H1 (cell line): ENCODE results near the gene KLF16. TPM values are rescaled to one million over a fixed set of nuclear protein-coding genes. Genes with fewer than 3 reads are reported as not detected.

Experiments
- CTCF ChIA-PET: fragments of 300-600 bp; sonication (Branson Sonifier 250); formaldehyde crosslinking; loops from one replicate; lab custom pipeline; 2021; ENCODE audit not compliant: partially characterized antibody; lab: Charles Lee
- POLR2A ChIA-PET: fragments of 300-600 bp; sonication (Branson Sonifier 250); formaldehyde crosslinking; loops from one replicate; lab custom pipeline; 2021; ENCODE audit warnings: inconsistent platforms; ENCODE audit not compliant: partially characterized antibody; lab: Charles Lee
- DNase-seq, 2 experiments: peaks; one replicate each; pipeline versions ENCODE4 v3.0.0 to v3.0.0-alpha.2; 2010 to 2022; ENCODE audit warnings: low spot score in 2 of 2, low read depth in 1 of 2, mixed read lengths in 1 of 2
- FAIRE-seq: peaks from 2 replicates; lab custom pipeline; 2011; peaks lifted over from hg19 to GRCh38; lab: Jason Lieb, UNC
- H2AFZ ChIP-seq: 2 replicates; pipeline ENCODE4 v1.8.1; 2012; ENCODE audit warnings: low read length, inconsistent platforms
- H2AK5ac ChIP-seq: 2 replicates; pipeline ENCODE4 v1.6.1; 2013; ENCODE audit warnings: low read depth, low read length
- H2BK120ac ChIP-seq: replicated peaks from 2 replicates; pipeline ENCODE3; 2013; ENCODE audit warnings: low read depth, low read length, inconsistent platforms
- H2BK12ac ChIP-seq: 2 replicates; pipeline ENCODE4 v1.6.1; 2013; ENCODE audit warnings: low read depth, low read length
- H2BK15ac ChIP-seq: 2 replicates; pipeline ENCODE4 v1.6.1; 2013; ENCODE audit warnings: low read length
- H2BK20ac ChIP-seq: 2 replicates; pipeline ENCODE4 v1.6.1; 2013; ENCODE audit warnings: low read length
- H2BK5ac ChIP-seq: 2 replicates; pipeline ENCODE4 v1.6.1; 2013; ENCODE audit warnings: low read depth, low read length
- H3K14ac ChIP-seq: 2 replicates; pipeline ENCODE4 v1.6.1; 2013; ENCODE audit warnings: inconsistent platforms; ENCODE audit not compliant: insufficient read length
- H3K18ac ChIP-seq: 2 replicates; pipeline ENCODE4 v1.6.1; 2013; ENCODE audit warnings: low read length; ENCODE audit errors: extremely low read depth
- H3K23ac ChIP-seq: 2 replicates; pipeline ENCODE4 v1.6.1; 2013; ENCODE audit warnings: inconsistent platforms; ENCODE audit not compliant: insufficient read length
- H3K23me2 ChIP-seq: 2 replicates; pipeline ENCODE4 v1.6.1; 2013; ENCODE audit warnings: low read depth, low read length
- H3K27ac ChIP-seq: 2 replicates; pipeline ENCODE4 v1.6.1; 2011; ENCODE audit warnings: low read depth, low read length, inconsistent platforms
- H3K27me3 ChIP-seq, 4 experiments: replicated peaks in 1 of 4; 1 replicate in 1 of 4; 2 replicates in 3 of 4; pipeline versions ENCODE4 v1.6.1 to v1.8.1; 2011 to 2013; ENCODE audit warnings: low read length in 3 of 4, mild to moderate bottlenecking in 3 of 4, inconsistent platforms in 2 of 4, mixed read lengths in 2 of 4, moderate library complexity in 1 of 4; ENCODE audit not compliant: control insufficient read depth in 3 of 4, insufficient read depth in 3 of 4; ENCODE audit errors: extremely low read depth in 1 of 4
- H3K36me3 ChIP-seq, 4 experiments: 2 replicates each; pipeline versions ENCODE4 v1.6.1 to v1.8.1; 2011 to 2013; ENCODE audit warnings: mild to moderate bottlenecking in 4 of 4, low read length in 3 of 4, moderate library complexity in 2 of 4, control low read depth in 1 of 4, inconsistent platforms in 1 of 4; ENCODE audit not compliant: insufficient read depth in 4 of 4, control insufficient read depth in 2 of 4
- H3K4ac ChIP-seq: replicated peaks from 2 replicates; pipeline ENCODE3; 2013; ENCODE audit warnings: low read length, low read depth, mixed read lengths, inconsistent platforms; ENCODE audit not compliant: insufficient read length
- H3K4me1 ChIP-seq, 4 experiments: replicated peaks in 1 of 4; 1 replicate in 1 of 4; 2 replicates in 3 of 4; pipeline versions ENCODE4 v1.6.1 to v1.8.1; 2011 to 2013; ENCODE audit warnings: low read length in 3 of 4, inconsistent platforms in 2 of 4, mixed read lengths in 1 of 4; ENCODE audit not compliant: insufficient read depth in 4 of 4, control insufficient read depth in 3 of 4
- H3K4me2 ChIP-seq, 2 experiments: 2 replicates each; pipeline versions ENCODE4 v1.6.1 to v1.8.1; 2011 to 2013; ENCODE audit warnings: low read depth in 2 of 2, low read length in 2 of 2, control low read depth in 1 of 2, inconsistent platforms in 1 of 2, mild to moderate bottlenecking in 1 of 2; ENCODE audit not compliant: insufficient read depth in 1 of 2
- H3K4me3 ChIP-seq, 4 experiments: fragments of 200-600, 300-600 bp in 1 of 4; sonication (generic), shearing (Covaris generic), sonication (Bioruptor Twin) in 1 of 4; 2 replicates each; pipeline versions ENCODE4 v1.5.1 to v1.8.1; 2011 to 2016; ENCODE audit warnings: low read length in 4 of 4, low read depth in 3 of 4, control low read depth in 2 of 4, inconsistent platforms in 2 of 4, mild to moderate bottlenecking in 2 of 4, mixed read lengths in 1 of 4, moderate library complexity in 1 of 4; ENCODE audit not compliant: insufficient read depth in 2 of 4; ENCODE audit errors: extremely low read depth in 1 of 4
- H3K56ac ChIP-seq: replicated peaks from 2 replicates; pipeline ENCODE3; 2013; ENCODE audit warnings: low read depth, mild to moderate bottlenecking, mixed read lengths, low read length, inconsistent platforms; ENCODE audit not compliant: insufficient read length
- H3K79me1 ChIP-seq: 2 replicates; pipeline ENCODE4 v1.6.1; 2013; ENCODE audit warnings: low read depth, low read length, control low read depth
- H3K79me2 ChIP-seq, 2 experiments: 2 replicates each; pipeline versions ENCODE4 v1.6.1 to v1.8.1; 2012 to 2013; ENCODE audit warnings: low read length in 2 of 2, mild to moderate bottlenecking in 2 of 2, inconsistent platforms in 1 of 2; ENCODE audit not compliant: insufficient read depth in 2 of 2, control insufficient read depth in 1 of 2
- H3K9ac ChIP-seq, 4 experiments: replicated peaks in 1 of 4; 1 replicate in 1 of 4; 2 replicates in 3 of 4; pipeline versions ENCODE4 v1.6.1 to v1.8.1; 2011 to 2013; ENCODE audit warnings: low read depth in 3 of 4, low read length in 3 of 4, control low read depth in 2 of 4, mild to moderate bottlenecking in 2 of 4, moderate library complexity in 2 of 4, inconsistent platforms in 1 of 4; ENCODE audit errors: extremely low read depth in 1 of 4
- H3K9me3 ChIP-seq, 2 experiments: 2 replicates each; pipeline versions ENCODE4 v1.6.1 to v1.8.1; 2012 to 2013; ENCODE audit warnings: mild to moderate bottlenecking in 2 of 2, moderate library complexity in 2 of 2, control low read depth in 1 of 2, inconsistent platforms in 1 of 2, low read depth in 1 of 2, low read length in 1 of 2, mixed read lengths in 1 of 2; ENCODE audit not compliant: insufficient read depth in 2 of 2
- H4K20me1 ChIP-seq, 2 experiments: replicated peaks in 1 of 2; 2 replicates each; pipeline versions ENCODE3 to v1.8.1; 2011 to 2013; ENCODE audit warnings: inconsistent platforms in 2 of 2, low read length in 2 of 2, mild to moderate bottlenecking in 1 of 2; ENCODE audit not compliant: insufficient read depth in 2 of 2, control insufficient read depth in 1 of 2
- H4K5ac ChIP-seq: 2 replicates; pipeline ENCODE4 v1.6.1; 2013; ENCODE audit warnings: low read length, low read depth, mixed read lengths, inconsistent platforms; ENCODE audit not compliant: insufficient read length
- H4K8ac ChIP-seq: 2 replicates; pipeline ENCODE4 v1.8.0; 2013; ENCODE audit warnings: mild to moderate bottlenecking, moderate library complexity, low read length, inconsistent platforms; ENCODE audit not compliant: insufficient read depth; ENCODE audit errors: extremely low read depth
- H4K91ac ChIP-seq: replicated peaks from 2 replicates; pipeline ENCODE3; 2013; ENCODE audit warnings: low read length, mixed read lengths, inconsistent platforms; ENCODE audit not compliant: insufficient read length
- CBX5 ChIP-seq: fragments of 300-800, 300-1000 bp; sonication (generic); IDR thresholded peaks from 2 replicates; pipeline ENCODE4 v1.7.1; 2016; ENCODE audit warnings: antibody characterized with exemption, low read length, low read depth
- CHD1 ChIP-seq: IDR thresholded peaks from 2 replicates; pipeline ENCODE4 v1.6.1; 2012; ENCODE audit warnings: low read depth, low read length, improper control_type of control experiment
- CREB1 ChIP-seq: IDR thresholded peaks from 2 replicates; pipeline ENCODE4 v1.6.1; 2012; ENCODE audit warnings: inconsistent platforms
- GABPA ChIP-seq: IDR thresholded peaks from 2 replicates; pipeline ENCODE4 v1.6.1; 2011; ENCODE audit warnings: mild to moderate bottlenecking, low read length, moderate library complexity, borderline replicate concordance; ENCODE audit not compliant: insufficient read depth
- KDM1A ChIP-seq: fragments of 200-600, 300-600 bp; sonication (generic); IDR thresholded peaks from 2 replicates; pipeline ENCODE4 v1.7.1; 2016; ENCODE audit warnings: mild to moderate bottlenecking, low read length, borderline replicate concordance
- RAD21 ChIP-seq, 2 experiments: IDR thresholded peaks in 1 of 2; conservative IDR thresholded peaks in 1 of 2; 2 replicates each; pipeline ENCODE4 v1.6.1; 2011; ENCODE audit warnings: low read depth in 2 of 2, low read length in 2 of 2, improper control_type of control experiment in 1 of 2, inconsistent platforms in 1 of 2, mild to moderate bottlenecking in 1 of 2, moderate library complexity in 1 of 2
- RFX5 ChIP-seq: IDR thresholded peaks from 2 replicates; pipeline ENCODE4 v1.6.1; 2011; ENCODE audit warnings: low read depth, low read length, improper control_type of control experiment, borderline replicate concordance
- TAF1 ChIP-seq: IDR thresholded peaks from 2 replicates; pipeline ENCODE4 v1.6.1; 2011; ENCODE audit warnings: mild to moderate bottlenecking, low read depth, low read length
- TEAD4 ChIP-seq: IDR thresholded peaks from 2 replicates; pipeline ENCODE4 v1.6.1; 2012; ENCODE audit warnings: low read depth, low read length, inconsistent platforms, mixed read lengths
- WGBS, 2 experiments: shearing (Covaris generic) in 1 of 2; methylation state at CpG; one replicate each; pipeline versions ENCODE4 v1.1.6 to v1.1.7; 2013 to 2015; ENCODE audit warnings: low lambda C conversion rate in 2 of 2, mixed read lengths in 2 of 2, inconsistent platforms in 1 of 2, low coverage in 1 of 2, missing lambda C conversion rate in 1 of 2; ENCODE audit not compliant: insufficient replicate concordance in 2 of 2, insufficient coverage in 1 of 2, insufficient read length in 1 of 2; ENCODE audit errors: extremely low coverage in 1 of 2, missing lambda C conversion rate in 1 of 2; 5-methylcytosine and 5-hydroxymethylcytosine counted together
- polyA plus RNA-seq, 7 experiments: library from polyadenylated mRNA; depleted of rRNA in 3 of 7; stranded (reverse) in 5 of 7; unstranded in 2 of 7; fragments of >200 nt in 5 of 7; fragments of 200-250 nt in 2 of 7; gene quantifications; 1 replicate in 5 of 7; 2 replicates in 1 of 7; 4 replicates in 1 of 7; pipeline versions ENCODE4 v1.2.1 to v1.2.3, GENCODE V29; 2011 to 2013; ENCODE audit warnings: missing spikeins in 2 of 7, mixed read lengths in 2 of 7
- total RNA-seq: library from RNA; stranded (reverse); fragmentation: NEBNext Ultra II Directional; extraction: Animal tissue kit (Norgen Biotek cat#: 25700); gene quantifications from 2 replicates; pipeline ENCODE4 v1.2.1, GENCODE V29; 2021
- TF ChIP-seq, protein P1 (sequence below): IDR thresholded peaks from 2 replicates; pipeline ENCODE4 v1.6.1; 2012; ENCODE audit warnings: inconsistent platforms

KLF16 gene
- total and polyA plus RNA-seq, 2 of the 8 experiments (the other 6 are each of a cell fraction or from before 2014, with no cell fraction given): 14.3 to 45.9 TPM

DNA sequence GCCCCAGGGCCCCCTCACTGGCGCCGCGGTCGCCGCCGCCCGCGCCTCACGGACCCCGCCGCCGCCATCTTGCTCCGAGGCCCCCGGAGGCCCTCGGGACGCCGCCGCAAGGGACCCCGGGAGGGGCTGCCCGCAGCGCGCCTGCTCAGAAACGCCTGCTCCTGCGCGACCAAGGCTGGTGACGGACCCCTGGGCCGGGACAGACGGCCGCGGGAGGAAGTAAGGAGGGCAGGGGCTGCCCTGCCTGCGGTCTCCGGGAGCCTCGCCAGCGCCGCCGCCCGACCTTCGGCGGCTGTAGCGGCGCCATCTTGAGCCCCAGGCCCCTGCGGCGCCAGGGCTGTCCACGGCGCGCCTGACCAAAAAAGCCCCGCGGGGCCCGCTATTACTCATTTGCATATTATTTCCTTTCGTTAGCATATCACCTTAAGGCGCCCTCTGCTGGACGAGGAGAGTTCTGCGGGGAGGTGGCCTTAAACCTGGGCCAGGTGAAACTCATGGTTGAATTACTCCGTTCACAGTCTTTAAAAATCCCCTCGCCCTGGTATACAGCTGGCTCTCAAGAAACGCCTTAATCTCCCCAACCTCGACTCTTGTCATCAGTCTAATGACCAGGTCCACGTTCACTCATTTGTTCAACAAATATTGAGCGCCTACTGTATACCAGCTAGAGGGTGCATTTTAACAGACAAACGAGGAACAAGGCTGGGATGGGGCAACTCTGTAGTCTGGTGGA lies 14.8 kb downstream of the KLF16 start, which contains the start of gene REXO1:
TSS of gene REXO1 (minus strand) at position 85 of the 733 bp plus-strand sequence. CDS start 125 bp downstream, outside the sequence.
- peaks cover 23 to 47% of the 10 kb centered on the region in 2 experiments for H3K79me2 ChIP-seq
- H4K20me1 ChIP-seq: peaks cover 23 to 26% of the 10 kb centered on the region in 2 experiments
- 0 out of 2 replicates have a peak within 1 kb of the TSS, but pooled peaks have one; percentile 0 for H2BK12ac ChIP-seq
- H2BK120ac ChIP-seq: no peak within 1 kb of the TSS
- peak within 1 kb of the TSS; percentile 97 for H3K56ac ChIP-seq
- no peak within 1 kb of the TSS for H2AK5ac ChIP-seq
- H3K23me2 ChIP-seq: peaks cover 3% of the 10 kb centered on the region; the same call in 1 of the 2 replicates
- 5% methylated on average over 52 of the region's 60 CpGs; no CpG with 5 or more reads in 1 of the 2 experiments for WGBS, 2 experiments
- peak within 1 kb of the TSS; percentile 75 to 95 (median 88) for H3K4me3 ChIP-seq
- DNase-seq (peak; percentile 84 to 99), FAIRE-seq (peak; percentile 90)
- H4K8ac ChIP-seq: peak within 1 kb of the TSS; percentile 100; the same call in 1 of the 2 replicates
- peak within 1 kb of the TSS; percentile 93 for H3K18ac ChIP-seq
- H3K79me1 ChIP-seq: peaks cover 23% of the 10 kb centered on the region
- H3K36me3 ChIP-seq: no peaks in the 10 kb centered on the region
- no peak within 1 kb of the TSS; the same call in 1 of the 2 replicates for H2AFZ ChIP-seq
- POLR2A ChIA-PET: interaction anchor here (0.9 to 1.9 kb wide), 4 partner anchors 11 to 97 kb away, joined by 3 to 10 read pairs (median 5); no protein-coding TSS in a partner anchor
- peak within 1 kb of the TSS; percentile 100 for H2BK5ac ChIP-seq
- CTCF ChIA-PET: interaction anchor here (0.7 to 2.5 kb wide), 10 partner anchors 8 to 773 kb away, joined by 3 to 24 read pairs (median 4); no protein-coding TSS in a partner anchor
- H3K9ac ChIP-seq: peak within 1 kb of the TSS; percentile 93 to 99 (median 98)
- peak within 1 kb of the TSS; percentile 100 for H3K27ac ChIP-seq
- peaks cover 0 to 17% (median 13%) of the 10 kb centered on the region in 4 experiments; a peak in 6 of 7 replicates for H3K4me1 ChIP-seq
- H2BK20ac ChIP-seq: no peak within 1 kb of the TSS
- H2BK15ac ChIP-seq: no peak within 1 kb of the TSS
- no peaks in the 10 kb centered on the region for H3K9me3 ChIP-seq
- H4K91ac ChIP-seq: peak within 1 kb of the TSS; percentile 99
- H3K4me2 ChIP-seq: peak within 1 kb of the TSS; percentile 75 to 97
- H3K4ac ChIP-seq: peak within 1 kb of the TSS; percentile 95
- H3K14ac ChIP-seq: no peak within 1 kb of the TSS
- H3K23ac ChIP-seq: no peak within 1 kb of the TSS
- peak within 1 kb of the TSS; percentile 100 for H4K5ac ChIP-seq
- H3K27me3 ChIP-seq: no peaks in the 10 kb centered on the region
- TF ChIP-seq KDM1A (no peak), CREB1 (no peak; the same call in 1 of the 2 replicates), CHD1 (no peak), TAF1 (peak; percentile 99), TEAD4 (no peak), RAD21 (IDR thresholded peaks at IDR 0.05 in 1 of 2, conservative IDR thresholded peaks at IDR 0.05 in 1 of 2; ENCODE audit: low read depth in 2 of 2, low read length in 2 of 2) (peak; percentile 23 to 35; a peak in 2 of 4 replicates), GABPA (no peak), CBX5 (no peak), RFX5 (no peak)
- TF ChIP-seq, protein P1, sequence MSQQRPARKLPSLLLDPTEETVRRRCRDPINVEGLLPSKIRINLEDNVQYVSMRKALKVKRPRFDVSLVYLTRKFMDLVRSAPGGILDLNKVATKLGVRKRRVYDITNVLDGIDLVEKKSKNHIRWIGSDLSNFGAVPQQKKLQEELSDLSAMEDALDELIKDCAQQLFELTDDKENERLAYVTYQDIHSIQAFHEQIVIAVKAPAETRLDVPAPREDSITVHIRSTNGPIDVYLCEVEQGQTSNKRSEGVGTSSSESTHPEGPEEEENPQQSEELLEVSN: no peak
